ENCODE results near the gene TAF4.
"Not testable (repeated sequence)": the region's sequence is repeated elsewhere in the genome, so short reads cannot be mapped to it uniquely, and the experiment has no call there.

Gene TAF4

GRCh38 chr20:61975407-61976129 lies 90.1 kb downstream of the TAF4 start:
- no peak for DNase-seq

DNA sequence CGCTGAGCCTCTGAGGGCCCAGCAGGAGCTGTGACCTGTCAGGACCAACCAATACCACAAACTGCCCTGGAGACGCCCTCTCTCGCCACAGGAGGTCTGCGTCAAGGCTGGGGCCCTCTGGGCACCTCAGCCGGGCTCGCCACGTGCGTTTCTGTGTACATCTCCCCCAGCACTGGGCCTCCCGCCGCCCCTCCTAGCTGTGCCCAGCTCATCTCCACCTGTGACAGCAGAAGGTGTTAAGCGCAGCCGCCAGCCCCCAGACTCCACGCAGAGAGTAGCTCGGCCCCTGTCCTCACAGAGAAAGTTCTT lies 91.4 kb downstream of the TAF4 start:
- no peak for DNase-seq

DNA sequence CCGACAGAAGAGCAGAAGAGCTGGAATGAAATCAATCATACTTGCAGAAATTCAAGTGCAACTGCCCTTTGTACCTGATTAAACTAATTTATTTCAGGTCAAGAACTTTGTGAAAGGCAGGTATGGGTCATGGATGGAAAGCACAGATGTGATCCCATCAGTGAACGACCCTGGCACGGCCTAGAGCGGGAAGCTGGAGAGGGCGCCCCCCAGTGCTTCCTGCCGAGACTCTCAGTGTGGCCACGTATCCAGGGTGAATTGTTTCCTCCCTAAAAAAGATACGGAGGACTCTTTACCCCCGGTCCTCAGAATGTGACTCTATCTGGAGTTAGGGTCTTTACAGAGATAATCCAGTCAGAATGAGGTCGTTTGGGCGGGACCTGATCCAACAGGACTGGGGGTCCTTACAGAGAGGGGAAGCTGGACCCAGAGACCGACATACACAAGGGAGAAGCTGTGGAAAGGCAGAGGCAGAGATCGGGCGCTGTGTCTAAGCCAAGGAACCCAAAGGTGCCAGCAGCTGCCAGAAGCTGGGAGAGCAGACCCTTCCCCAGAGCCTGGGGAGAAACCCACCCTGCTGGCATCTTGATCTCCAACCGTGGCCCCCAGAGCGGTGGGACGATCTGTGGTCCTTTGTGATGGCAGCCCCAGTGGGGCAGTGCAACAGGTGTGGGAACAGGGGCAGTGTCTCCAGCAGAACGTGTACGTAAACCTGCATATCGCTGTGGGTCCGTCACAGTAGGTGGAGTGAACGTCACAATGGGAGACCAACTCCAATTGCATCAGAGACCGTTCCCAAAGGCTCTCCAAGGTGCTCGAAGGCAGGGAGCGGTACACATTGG lies 91.9 kb downstream of the TAF4 start:
- DNase-seq: no peak

- no peak for DNase-seq
Observed at GRCh38 chr20:61972636-61973508, 92.8 kb downstream of the TAF4 start.

- DNase-seq: not testable (repeated sequence)
Observed at GRCh38 chr20:61971595-61971994, 94.1 kb downstream of the TAF4 start.

DNA sequence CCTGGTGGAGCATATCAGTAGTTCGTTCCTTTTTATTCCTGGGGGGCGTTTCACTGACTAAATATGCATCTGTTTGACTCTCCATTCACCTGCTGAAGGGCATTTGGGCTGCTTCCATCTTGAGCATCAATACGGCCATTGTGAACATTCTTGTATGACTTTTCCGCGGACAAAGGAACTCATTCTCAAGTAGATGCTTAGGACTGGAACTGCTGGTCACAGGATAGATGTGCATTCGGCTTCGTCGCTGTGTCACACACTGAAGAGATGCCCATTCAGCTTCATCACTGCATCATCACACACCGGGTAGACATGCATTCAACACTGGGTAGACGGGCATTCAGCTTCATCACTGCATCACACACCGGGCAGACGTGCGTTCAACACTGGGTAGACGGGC lies 95.3 kb downstream of the TAF4 start:
- no peak for DNase-seq

DNA sequence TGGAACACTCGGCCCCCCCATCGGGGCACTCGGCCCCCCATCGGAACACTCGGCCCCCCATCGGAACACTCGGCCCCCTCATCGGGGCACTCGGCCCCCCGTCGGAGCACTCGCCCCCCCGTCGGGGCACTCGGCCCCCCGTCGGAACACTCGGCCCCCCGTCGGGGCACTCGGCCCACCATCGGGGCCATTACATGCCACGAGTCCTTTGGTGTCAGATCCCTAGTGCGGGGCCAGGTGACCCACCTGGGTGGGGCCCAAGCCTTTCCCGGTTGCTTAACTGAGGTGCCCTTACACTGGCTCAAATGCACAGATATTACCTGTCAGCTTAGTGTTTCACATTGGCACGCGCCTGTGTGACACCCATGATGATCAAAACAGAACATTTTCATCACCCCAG lies 95.9 kb downstream of the TAF4 start:
- DNase-seq: no peak

DNA sequence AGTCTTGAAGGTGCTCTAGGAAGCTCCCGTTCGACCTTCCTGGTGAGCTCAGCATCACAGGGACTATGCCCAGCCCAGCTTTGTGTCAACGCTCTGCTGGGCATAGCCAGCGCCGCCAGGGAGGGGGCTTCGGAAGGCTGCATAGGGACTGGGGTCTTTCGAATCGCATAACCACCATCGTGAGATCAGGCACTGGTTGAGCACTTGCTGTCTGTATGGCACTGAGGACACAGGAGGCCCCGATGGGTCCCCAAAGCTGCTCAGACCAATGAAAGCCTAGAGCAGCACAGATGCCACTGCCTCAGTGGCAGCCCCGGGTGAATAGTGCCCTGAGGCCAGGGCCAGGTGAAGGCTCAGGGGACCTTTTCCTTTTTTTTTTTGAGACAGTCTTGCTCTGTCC lies 96.7 kb downstream of the TAF4 start:
- no peak for DNase-seq

GRCh38 chr20:61968036-61968810 lies 97.5 kb downstream of the TAF4 start:
- DNase-seq: no peak

DNA sequence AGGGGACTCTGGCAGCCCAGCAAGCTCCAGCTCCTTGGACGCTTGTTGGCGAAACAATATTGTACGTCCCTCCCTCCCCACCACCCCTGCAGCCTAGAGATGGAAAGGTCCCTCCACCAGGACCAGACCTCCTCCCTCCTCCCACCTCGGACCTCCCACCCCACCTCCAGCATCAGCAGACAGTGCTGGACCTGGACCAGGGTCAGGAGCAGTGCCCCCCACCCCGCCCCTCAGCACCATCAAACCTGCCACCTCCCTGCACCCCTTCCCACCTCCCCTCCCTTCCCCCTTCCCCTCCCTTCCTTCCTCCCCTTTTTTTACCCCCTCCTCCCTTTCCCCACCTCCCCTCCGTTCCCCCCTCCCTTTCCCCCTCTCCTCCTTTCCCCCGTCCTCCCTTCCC lies 98.4 kb downstream of the TAF4 start:
- DNase-seq: no peak

DNA sequence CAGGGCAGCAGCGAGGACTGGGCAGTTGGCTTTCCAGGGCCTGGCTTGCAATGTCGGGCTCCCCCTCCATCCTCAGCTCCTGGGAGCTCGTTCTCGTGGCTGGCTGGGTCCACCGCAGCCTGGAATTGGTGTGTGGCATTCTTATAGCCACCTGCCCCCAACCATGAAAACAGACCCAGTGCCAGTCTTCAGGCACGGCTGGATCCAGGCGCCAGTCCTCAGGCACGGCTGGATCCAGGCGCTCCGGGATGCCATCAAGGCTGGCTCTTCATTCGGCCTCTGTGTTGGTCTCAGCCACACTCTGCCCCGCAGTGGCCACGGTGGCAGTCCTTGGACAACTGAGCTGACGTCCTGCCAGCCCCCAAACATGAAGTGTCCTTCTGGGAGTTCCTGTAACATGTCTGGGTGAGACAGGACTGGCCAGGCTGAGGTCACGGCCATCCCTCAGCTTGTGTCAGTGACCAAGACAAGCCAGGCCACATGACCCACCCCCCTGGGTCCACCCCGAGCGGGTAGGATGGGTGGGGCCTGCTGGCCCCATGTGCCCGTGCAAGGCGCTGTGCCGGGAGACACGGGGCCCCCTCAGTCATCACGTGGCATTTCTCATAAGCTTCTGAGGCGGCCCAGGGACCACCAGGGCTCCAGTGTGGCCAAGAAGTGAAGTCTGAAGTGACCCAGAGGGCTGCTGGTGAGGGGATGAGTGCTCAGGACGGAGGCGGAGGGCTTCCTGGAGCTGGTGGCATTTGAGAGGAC lies 99.0 kb downstream of the TAF4 start:
- DNase-seq: no peak

- no peak for DNase-seq
Observed at GRCh38 chr20:61965606-61966491, 99.8 kb downstream of the TAF4 start.

DNA sequence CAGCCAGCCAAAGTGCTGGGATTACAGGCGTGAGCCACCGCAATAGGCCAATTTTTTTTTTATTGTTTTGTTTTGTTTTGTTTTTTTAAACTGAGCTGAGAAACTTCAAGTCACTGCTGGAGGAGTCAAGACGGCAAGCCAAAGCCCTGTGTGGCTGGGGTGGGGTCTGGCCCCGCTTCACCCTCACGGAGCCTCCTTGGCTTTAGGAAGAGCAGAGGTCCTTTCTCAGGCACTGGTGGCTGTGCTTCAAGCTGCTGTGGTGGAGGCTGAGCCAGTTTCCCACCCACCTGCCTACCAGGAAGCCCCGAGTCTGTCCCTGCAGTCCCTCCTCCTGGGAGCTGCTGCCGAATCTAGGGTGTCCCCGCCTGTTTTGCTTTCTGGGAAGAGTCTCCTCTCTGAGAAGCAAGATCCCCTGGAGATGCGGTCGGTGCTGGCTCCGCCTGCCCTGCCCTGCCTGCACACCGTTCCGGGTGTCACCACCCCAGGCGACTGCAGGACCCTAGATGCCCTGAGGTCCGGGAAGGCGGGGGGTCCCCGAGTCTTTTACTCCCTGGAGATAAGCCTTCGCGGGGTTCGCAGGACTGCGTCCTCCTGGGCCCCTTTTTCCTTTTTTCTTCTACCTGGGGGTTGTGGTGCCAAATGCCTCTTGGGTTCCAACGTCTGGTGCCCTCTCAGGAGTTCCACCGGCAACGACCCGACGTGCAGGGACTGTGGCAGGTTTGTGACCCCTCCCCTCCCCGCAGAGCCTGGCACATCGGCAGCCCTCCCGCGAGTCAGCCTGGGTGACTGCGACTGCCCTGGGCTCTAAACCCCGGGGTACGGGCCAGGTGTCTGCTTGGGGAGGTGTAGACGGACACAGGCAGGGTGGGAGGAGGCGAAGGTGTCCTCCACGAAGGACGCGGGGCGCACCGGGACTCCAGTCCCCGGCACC lies 100.7 kb downstream of the TAF4 start:
- DNase-seq: no peak

- no peak for DNase-seq
Observed at GRCh38 chr20:61963885-61964674, 101.6 kb downstream of the TAF4 start.

GRCh38 chr20:61963149-61963548 lies 102.5 kb downstream of the TAF4 start:
- DNase-seq: no peak

DNA sequence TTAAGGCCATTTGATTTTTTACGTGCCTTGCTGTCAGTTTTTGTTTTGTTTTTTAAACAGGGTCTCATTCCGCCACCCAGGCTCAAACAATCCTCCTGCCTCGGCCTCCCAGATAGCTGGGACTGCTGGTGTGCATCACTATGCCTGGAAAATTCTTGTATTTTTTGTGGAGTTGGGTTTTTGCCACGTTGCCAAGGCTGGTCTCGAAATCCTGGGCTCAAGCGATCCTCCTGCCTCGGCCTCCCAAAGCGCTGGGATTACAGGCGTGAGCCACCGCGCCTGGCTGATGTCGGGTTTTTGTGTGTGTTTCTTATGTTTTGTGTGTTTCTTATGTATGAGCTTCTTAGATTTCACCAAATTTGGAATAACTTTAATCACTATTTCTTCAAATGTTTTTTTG lies 104.8 kb downstream of the TAF4 start:
- DNase-seq: no peak

DNA sequence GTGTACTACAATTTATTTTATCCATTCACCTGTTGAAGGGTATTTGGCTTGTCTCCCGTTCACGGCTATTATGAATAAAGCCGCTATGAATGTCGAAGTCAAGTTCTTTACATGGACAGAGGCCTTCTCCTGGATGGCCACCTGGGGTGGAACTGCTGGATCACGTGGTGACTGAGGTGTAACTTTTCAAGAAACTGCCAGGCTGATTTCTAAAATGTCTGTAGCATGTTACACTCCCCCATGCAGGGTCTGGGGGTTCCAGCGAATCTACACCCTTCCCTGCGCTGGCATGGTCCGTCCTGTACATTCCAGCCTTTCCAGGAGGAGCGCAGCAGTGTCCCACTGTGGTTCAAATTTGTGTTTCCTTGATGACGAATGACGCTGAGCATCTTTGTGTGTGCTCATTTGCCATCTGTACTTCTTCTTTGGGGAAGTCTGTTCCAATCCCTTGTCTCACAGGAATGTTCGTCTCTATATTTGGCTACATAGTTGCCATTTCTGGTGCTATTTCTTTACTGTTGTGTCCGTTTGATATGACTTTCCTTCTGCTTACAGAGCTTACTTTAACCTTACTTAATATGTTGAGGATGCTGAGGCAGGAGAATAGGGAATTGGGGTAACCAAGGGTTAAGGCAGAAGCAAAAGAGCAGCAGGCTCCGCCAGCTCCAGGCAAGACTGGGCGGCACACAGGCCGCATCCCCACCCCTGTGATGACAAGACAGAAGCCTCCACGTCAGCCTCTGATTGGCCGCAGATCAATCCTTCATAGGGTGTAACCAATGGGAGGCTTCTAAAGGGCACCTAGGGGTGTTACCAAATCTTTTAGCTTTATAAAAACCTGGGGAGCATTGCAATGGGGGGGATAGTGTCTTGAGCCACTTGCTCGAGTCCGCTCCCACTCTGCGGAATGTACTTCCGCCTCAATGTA lies 106.6 kb downstream of the TAF4 start:
- DNase-seq: no peak

Measured in cerebellar nuclear complex (tissue), 1 donor.